OCI-LY1 (cell line): Measurements from ENCODE around the gene EXOC6B.

Experiments used
- H2AFZ ChIP-seq: fragments of 200-600 bp; sonication (generic), shearing (Covaris generic); 2 replicates; pipeline ENCODE4 v1.6.0; 2014; ENCODE audit warnings: antibody characterized with exemption, mild to moderate bottlenecking, low read length
- H3F3A ChIP-seq: fragments of 200-600 bp; sonication (generic), shearing (Covaris generic); 2 replicates; pipeline ENCODE4 v1.6.0; 2014; ENCODE audit warnings: mild to moderate bottlenecking, antibody characterized with exemption, low read length, moderate library complexity; ENCODE audit not compliant: insufficient read depth
- H3K27ac ChIP-seq: fragments of 200-600 bp; sonication (generic); 2 replicates; pipeline ENCODE4 v1.5.1; 2014; ENCODE audit warnings: low read length, mixed run types, mild to moderate bottlenecking, low read depth; ENCODE audit not compliant: poor library complexity, severe bottlenecking
- H3K27me3 ChIP-seq: fragments of 200-600 bp; sonication (generic); 2 replicates; pipeline ENCODE4 v1.6.0; 2014; ENCODE audit warnings: antibody characterized with exemption, mild to moderate bottlenecking, low read length, moderate library complexity; ENCODE audit not compliant: insufficient read depth
- H3K36me3 ChIP-seq: fragments of 200-600 bp; sonication (generic); 2 replicates; pipeline ENCODE4 v1.6.1; 2014; ENCODE audit warnings: mild to moderate bottlenecking, antibody characterized with exemption, low read length, moderate library complexity, mixed read lengths; ENCODE audit not compliant: insufficient read depth
- H3K4me1 ChIP-seq: fragments of 200-600 bp; sonication (generic); 2 replicates; pipeline ENCODE4 v1.5.1; 2014; ENCODE audit warnings: mild to moderate bottlenecking, low read length, moderate library complexity; ENCODE audit not compliant: insufficient read depth, severe bottlenecking
- H3K4me2 ChIP-seq: fragments of 200-600 bp; sonication (generic), shearing (Covaris generic); 2 replicates; pipeline ENCODE4 v1.6.1; 2014; ENCODE audit warnings: low read length
- H3K4me3 ChIP-seq: fragments of 200-600 bp; sonication (generic); 2 replicates; pipeline ENCODE4 v1.5.1; 2014; ENCODE audit warnings: low read length, low read depth, mild to moderate bottlenecking, mixed read lengths; ENCODE audit not compliant: poor library complexity, severe bottlenecking
- H3K79me2 ChIP-seq: fragments of 200-600 bp; shearing (Covaris generic); 2 replicates; pipeline ENCODE4 v1.6.1; 2016; ENCODE audit warnings: mixed run types, low read length, mixed read lengths; ENCODE audit not compliant: insufficient read depth
- H3K9ac ChIP-seq: fragments of 200-600 bp; sonication (generic), shearing (Covaris generic); 2 replicates; pipeline ENCODE4 v1.6.1; 2014; ENCODE audit warnings: mild to moderate bottlenecking, low read length, mixed read lengths
- H3K9me2 ChIP-seq: fragments of 200-600 bp; sonication (generic), shearing (Covaris generic); 2 replicates; pipeline ENCODE4 v1.6.1; 2014; ENCODE audit warnings: low read depth, mild to moderate bottlenecking, low read length, mixed read lengths
- H3K9me3 ChIP-seq: fragments of 200-600 bp; shearing (Covaris generic); 2 replicates; pipeline ENCODE4 v1.6.1; 2014; ENCODE audit warnings: low read length, mixed read lengths
- H4K20me1 ChIP-seq: fragments of 200-600 bp; sonication (generic), shearing (Covaris generic); 2 replicates; pipeline ENCODE4 v1.6.0; 2016; ENCODE audit warnings: mild to moderate bottlenecking, low read length; ENCODE audit not compliant: insufficient read depth
- CTCF ChIP-seq: fragments of 200-600 bp; sonication (generic), shearing (Covaris generic); IDR thresholded peaks from 2 replicates; pipeline ENCODE4 v1.5.1; 2017; ENCODE audit warnings: mild to moderate bottlenecking, antibody characterized with exemption, low read length, moderate library complexity, mixed read lengths
- EZH2 ChIP-seq: fragments of 200-600 bp; sonication (generic), shearing (Covaris generic); IDR thresholded peaks from 2 replicates; pipeline ENCODE4 v1.8.0; 2017; ENCODE audit warnings: borderline replicate concordance, mixed run types, mild to moderate bottlenecking, antibody characterized with exemption, low read length, moderate library complexity, mixed read lengths

Gene EXOC6B

GRCh38 chr2:72340665-72341064 lies 485.2 kb downstream of the EXOC6B start:
- Histone ChIP-seq H3K4me1 (no peaks in the 10 kb centered on the region), H3K9me3 (no peaks in the 10 kb centered on the region), H3F3A (no peaks in the 10 kb centered on the region), H3K36me3 (no peaks in the 10 kb centered on the region), H3K79me2 (no peaks in the 10 kb centered on the region), H3K9ac (no peak overlapping the region), H3K27me3 (no peaks in the 10 kb centered on the region), H3K9me2 (no peaks in the 10 kb centered on the region), H2AFZ (no peak overlapping the region), H3K4me2 (no peak overlapping the region), H4K20me1 (no peaks in the 10 kb centered on the region), H3K4me3 (no peak overlapping the region), H3K27ac (no peak overlapping the region)
- no peak for TF ChIP-seq CTCF
- no peak for TF ChIP-seq EZH2

- TF ChIP-seq CTCF (no peak), EZH2 (no peak)
These were observed 487.8 kb downstream of the EXOC6B start for GRCh38 chr2:72338076-72338475.

GRCh38 chr2:72332720-72333119 lies 493.1 kb downstream of the EXOC6B start:
- H3K27ac ChIP-seq: no peak overlapping the region
- H3K4me2 ChIP-seq: no peak overlapping the region
- no peaks in the 10 kb centered on the region; the same call in 1 of the 2 replicates for H3K27me3 ChIP-seq
- no peak for TF ChIP-seq CTCF
- TF ChIP-seq EZH2: no peak
- no peaks in the 10 kb centered on the region for H3F3A ChIP-seq
- no peaks in the 10 kb centered on the region for H3K9me2 ChIP-seq
- H3K9me3 ChIP-seq: no peaks in the 10 kb centered on the region
- H3K4me3 ChIP-seq: no peak overlapping the region
- no peak overlapping the region for H2AFZ ChIP-seq
- H3K9ac ChIP-seq: no peak overlapping the region
- no peaks in the 10 kb centered on the region for H3K4me1 ChIP-seq
- H4K20me1 ChIP-seq: no peaks in the 10 kb centered on the region
- no peaks in the 10 kb centered on the region for H3K36me3 ChIP-seq
- H3K79me2 ChIP-seq: no peaks in the 10 kb centered on the region

More at GRCh38 chr2:72338076-72338475, 487.8 kb downstream of the EXOC6B start:
- H3K79me2 ChIP-seq: no peaks in the 10 kb centered on the region
- no peaks in the 10 kb centered on the region for H3K9me3 ChIP-seq
- no peak overlapping the region for H3K4me3 ChIP-seq
- no peak overlapping the region for H3K4me2 ChIP-seq
- H3K27me3 ChIP-seq: no peaks in the 10 kb centered on the region
- no peaks in the 10 kb centered on the region for H3F3A ChIP-seq
- no peaks in the 10 kb centered on the region for H3K36me3 ChIP-seq
- H3K4me1 ChIP-seq: no peaks in the 10 kb centered on the region
- H3K27ac ChIP-seq: no peak overlapping the region
- H4K20me1 ChIP-seq: no peaks in the 10 kb centered on the region
- no peak overlapping the region for H3K9ac ChIP-seq
- no peaks in the 10 kb centered on the region for H3K9me2 ChIP-seq
- H2AFZ ChIP-seq: no peak overlapping the region
